Hematopoietic multipotent progenitor cell (in vitro differentiated cells): ENCODE data around the gene SWAP70. TPM values are rescaled to one million over a fixed set of nuclear protein-coding genes. Genes with fewer than 3 reads are reported as not detected.

ENCODE experiments used
- DNase-seq, 3 donors: peaks; one replicate each; pipeline ENCODE4 v3.0.0-alpha.2; 2011 to 2015; ENCODE audit warnings: low read depth in 2 of 3, low spot score in 2 of 3
- total RNA-seq: library from RNA; depleted of rRNA; stranded (reverse); fragments of >200 nt; gene quantifications from one replicate; pipeline ENCODE4 v1.2.3, GENCODE V29; 2012

SWAP70 gene
- total RNA-seq, 1 donor: 16.2 TPM

GRCh38 chr11:9771071-9771511, 107.2 kb downstream of the SWAP70 start:
- DNase-seq: no peak

- DNase-seq: no peak
These were observed 108.3 kb downstream of the SWAP70 start for GRCh38 chr11:9772218-9772617.

- no peak for DNase-seq
These were observed 109.6 kb downstream of the SWAP70 start for GRCh38 chr11:9773524-9773923.

GRCh38 chr11:9774109-9774508, 110.2 kb downstream of the SWAP70 start:
- no peak for DNase-seq

- DNase-seq: no peak
These were observed 110.9 kb downstream of the SWAP70 start for GRCh38 chr11:9774591-9775397.

GRCh38 chr11:9775398-9775779, 111.5 kb downstream of the SWAP70 start:
- no peak for DNase-seq

- no peak for DNase-seq
These were observed 112.3 kb downstream of the SWAP70 start for GRCh38 chr11:9776203-9776602.

GRCh38 chr11:9777066-9777465, 113.2 kb downstream of the SWAP70 start:
- DNase-seq: no peak

GRCh38 chr11:9777525-9777924, 113.6 kb downstream of the SWAP70 start:
- no peak for DNase-seq

GRCh38 chr11:9780929-9781328, 117.1 kb downstream of the SWAP70 start:
- DNase-seq: no peak

- no peak for DNase-seq
These were observed 120.1 kb downstream of the SWAP70 start for GRCh38 chr11:9783986-9784385.

- DNase-seq: no peak
These were observed 120.9 kb downstream of the SWAP70 start for GRCh38 chr11:9784602-9785315.

GRCh38 chr11:9787260-9787659, 123.4 kb downstream of the SWAP70 start:
- no peak for DNase-seq

- peak in 2 of 3 donors; percentile 31 to 46 for DNase-seq
These were observed 124.2 kb downstream of the SWAP70 start for GRCh38 chr11:9787981-9788521.

GRCh38 chr11:9789910-9790309, 126.0 kb downstream of the SWAP70 start:
- no peak for DNase-seq

GRCh38 chr11:9790703-9791102, 126.8 kb downstream of the SWAP70 start:
- DNase-seq: no peak

- DNase-seq: no peak
These were observed 132.4 kb downstream of the SWAP70 start for GRCh38 chr11:9796266-9796665.

GRCh38 chr11:9796854-9797253, 133.0 kb downstream of the SWAP70 start:
- no peak for DNase-seq

- no peak for DNase-seq
These were observed 133.4 kb downstream of the SWAP70 start for GRCh38 chr11:9797300-9797699.

GRCh38 chr11:9799886-9800285, 136.0 kb downstream of the SWAP70 start:
- no peak for DNase-seq

- no peak for DNase-seq
These were observed 138.5 kb downstream of the SWAP70 start for GRCh38 chr11:9802291-9802861.
